Ureter (tissue), 1 donor: Measurements from ENCODE around the gene IPO4. TPM values are rescaled to one million over a fixed set of nuclear protein-coding genes. Genes with fewer than 3 reads are reported as not detected.

Experiments
- DNase-seq: peaks from one replicate; pipeline ENCODE4 v3.0.0-alpha.2; 2020; ENCODE audit warnings: low spot score
- total RNA-seq: library from RNA; stranded (reverse); gene quantifications from one replicate; pipeline ENCODE4 v1.2.4, GENCODE V29; 2023
- donor health status: DM: yes; HTN: yes; CAD: no.

The IPO4 gene
- total RNA-seq, 1 donor from 2014 or later, result 69.1 TPM

- peak; percentile 62 for DNase-seq
Observed at GRCh38 chr14:24132061-24132685, 56.4 kb downstream of the IPO4 start.

GRCh38 chr14:24131549-24131966, 57.1 kb downstream of the IPO4 start:
- no peak for DNase-seq

- DNase-seq, result no peak
Observed at GRCh38 chr14:24130717-24131548, 57.7 kb downstream of the IPO4 start.

- no peak for DNase-seq
Observed at GRCh38 chr14:24130380-24130716, 58.3 kb downstream of the IPO4 start, which contains the start of gene FITM1. TSS of gene FITM1 (plus strand) at chr14:24130659. CDS start at chr14:24131564, 905 bp downstream.

Other genes starting within 250 kb of the IPO4 start
- 21.2 TPM for gene DHRS4, start 235.0 kb downstream of the IPO4 start, total RNA-seq
- 30.3 TPM for gene DHRS4L2, start 199.9 kb downstream of the IPO4 start, total RNA-seq
- 1.3 TPM for gene CARMIL3, start 136.8 kb downstream of the IPO4 start, total RNA-seq
- 1.5 TPM for gene CPNE6, start 117.3 kb downstream of the IPO4 start, total RNA-seq
- gene PCK2, start 94.5 kb downstream of the IPO4 start, total RNA-seq, result 116 TPM
- 65.7 TPM for gene DCAF11, start 74.0 kb downstream of the IPO4 start, total RNA-seq
- 3.9 TPM for gene NRL, start 73.9 kb downstream of the IPO4 start, total RNA-seq
- gene FITM1, start 58.2 kb downstream of the IPO4 start, total RNA-seq, result 0.55 TPM
- 227 TPM for gene PSME1, start 52.6 kb downstream of the IPO4 start, total RNA-seq
- gene EMC9, start 47.2 kb downstream of the IPO4 start, total RNA-seq, result 25.7 TPM
- 213 TPM for gene PSME2, start 42.2 kb downstream of the IPO4 start, total RNA-seq
- 86.6 TPM for gene RNF31, start 41.3 kb downstream of the IPO4 start, total RNA-seq
- gene IRF9, start 27.6 kb downstream of the IPO4 start, total RNA-seq, result 101 TPM
- gene REC8, start 16.7 kb downstream of the IPO4 start, total RNA-seq, result 12.6 TPM
- gene TM9SF1, start 6.6 kb upstream of the IPO4 start, total RNA-seq, result 42.9 TPM
- gene TSSK4, start 16.9 kb upstream of the IPO4 start, total RNA-seq, result 2.1 TPM
- gene CHMP4A, start 24.7 kb upstream of the IPO4 start, total RNA-seq, result 58.6 TPM
- gene MDP1, start 27.2 kb upstream of the IPO4 start, total RNA-seq, result 17.0 TPM
- 159 TPM for gene NEDD8, start 43.6 kb upstream of the IPO4 start, total RNA-seq
- 78.7 TPM for gene GMPR2, start 44.1 kb upstream of the IPO4 start, total RNA-seq
- gene TINF2, start 53.8 kb upstream of the IPO4 start, total RNA-seq, result 82.5 TPM
- gene TGM1, start 74.4 kb upstream of the IPO4 start, total RNA-seq, result 7.7 TPM
- gene RABGGTA, start 82.8 kb upstream of the IPO4 start, total RNA-seq, result 36.1 TPM
- 28.7 TPM for gene DHRS1, start 111.0 kb upstream of the IPO4 start, total RNA-seq
- gene NOP9, start 111.0 kb upstream of the IPO4 start, total RNA-seq, result 36.5 TPM
- gene CIDEB, start 119.2 kb upstream of the IPO4 start, total RNA-seq, result 11.1 TPM
- 8.2 TPM for gene LTB4R2, start 121.3 kb upstream of the IPO4 start, total RNA-seq
- 9.6 TPM for gene LTB4R, start 122.7 kb upstream of the IPO4 start, total RNA-seq
- 61.7 TPM for gene ADCY4, start 146.3 kb upstream of the IPO4 start, total RNA-seq
- gene RIPK3, start 151.2 kb upstream of the IPO4 start, total RNA-seq, result 22.4 TPM
- 67.2 TPM for gene NFATC4, start 179.4 kb upstream of the IPO4 start, total RNA-seq
- gene NYNRIN, start 210.2 kb upstream of the IPO4 start, total RNA-seq, result 32.7 TPM
- 2.2 TPM for gene CBLN3, start 240.9 kb upstream of the IPO4 start, total RNA-seq
- gene KHNYN, start 241.1 kb upstream of the IPO4 start, total RNA-seq, result 72.9 TPM